Choroid plexus epithelial cell (primary cell): ENCODE measurements around the gene PSMB10.
A peak's percentile ranks its signal among the peaks of the same experiment; 100 is the strongest.
"Not testable (repeated sequence)": the region's sequence is repeated elsewhere in the genome, so short reads cannot be mapped to it uniquely, and the experiment has no call there.

ENCODE experiments used
- DNase-seq: peaks from one replicate; pipeline ENCODE4 v3.0.0-alpha.2; 2010; ENCODE audit warnings: low read depth
- H3K4me3 ChIP-seq: 2 replicates; pipeline ENCODE4 v1.5.1; 2011; ENCODE audit warnings: low read depth, mild to moderate bottlenecking, control low read depth, low read length, moderate library complexity
- CTCF ChIP-seq: conservative IDR thresholded peaks from 2 replicates; pipeline ENCODE4 v1.5.1; 2011; ENCODE audit warnings: low read depth, mild to moderate bottlenecking, control low read depth, inconsistent platforms, low read length, moderate library complexity

PSMB10 gene

GRCh38 chr16:67975321-67976105 is 38.9 kb upstream of the PSMB10 start:
- no peak for DNase-seq
- H3K4me3 ChIP-seq: no peak overlapping the region
- no peak for TF ChIP-seq CTCF

- DNase-seq, H3K4me3 ChIP-seq: not testable (repeated sequence)
These were observed 35.6 kb upstream of the PSMB10 start for GRCh38 chr16:67972285-67972684.

GRCh38 chr16:67971111-67971510 is 34.5 kb upstream of the PSMB10 start:
- DNase-seq: no peak
- no peak for TF ChIP-seq CTCF
- no peak overlapping the region for H3K4me3 ChIP-seq

- TF ChIP-seq CTCF: no peak
- H3K4me3 ChIP-seq: peak overlapping the region; percentile 84
These were observed 32.8 kb upstream of the PSMB10 start for GRCh38 chr16:67969254-67970039.

GRCh38 chr16:67968400-67969253 is 32.0 kb upstream of the PSMB10 start, which contains the start of gene SLC12A4:
Gene SLC12A4, minus strand, starts transcription at chr16:67968637. Its CDS starts 84 bp downstream, at chr16:67968553.
- peak; percentile 13 for TF ChIP-seq CTCF
- peak; percentile 69 for DNase-seq
- peak within 1 kb of the TSS; percentile 84 for H3K4me3 ChIP-seq

More at GRCh38 chr16:67969254-67970039, 32.8 kb upstream of the PSMB10 start:
- peak; percentile 33 for DNase-seq

- DNase-seq: peak; percentile 28
- no peak for TF ChIP-seq CTCF
- H3K4me3 ChIP-seq: peak overlapping the region; percentile 84
These were observed 31.3 kb upstream of the PSMB10 start for GRCh38 chr16:67967958-67968399.
